Urinary bladder (tissue), 4 donors: Measurements from ENCODE around the gene ISOC1. TPM values are rescaled to one million over a fixed set of nuclear protein-coding genes. Genes with fewer than 3 reads are reported as not detected.

Experiments
- DNase-seq: peaks from one replicate; pipeline ENCODE4 v3.0.0-alpha.2; 2015; ENCODE audit errors: extremely low spot score
- H3K27ac ChIP-seq: one replicate; pipeline ENCODE4 v1.5.1; 2013; ENCODE audit warnings: low read depth, mild to moderate bottlenecking, moderate library complexity
- H3K36me3 ChIP-seq: one replicate; pipeline ENCODE4 v1.6.1; 2013; ENCODE audit warnings: mild to moderate bottlenecking, moderate library complexity; ENCODE audit not compliant: insufficient read depth
- H3K4me1 ChIP-seq: one replicate; pipeline ENCODE4 v1.6.1; 2013; ENCODE audit warnings: mild to moderate bottlenecking, moderate library complexity; ENCODE audit not compliant: insufficient read depth
- H3K4me3 ChIP-seq: one replicate; pipeline ENCODE4 v1.5.1; 2013; ENCODE audit warnings: low read depth, low read length
- WGBS: extraction: QIAGEN DNeasy Blood & Tissue Kit; methylation state at CpG from one replicate; pipeline ENCODE4 v1.1.7; 2013; 5-methylcytosine and 5-hydroxymethylcytosine counted together
- polyA plus RNA-seq: library from polyadenylated mRNA; stranded (reverse); fragments of 200-250 nt; gene quantifications from one replicate; pipeline ENCODE4 v1.2.3, GENCODE V29; 2013
- small RNA-seq: library from RNA; depleted of rRNA; stranded (forward); fragments of <200 nt; gene quantifications from one replicate; pipeline ENCODE3, GENCODE V24; 2014
- total RNA-seq: library from RNA; depleted of rRNA; stranded (reverse); fragments of >200 nt; gene quantifications from one replicate; pipeline ENCODE4 v1.2.3, GENCODE V29; 2014
- donor health status: healthy with polysubstance abuse.
- donor health status: healthy.

Gene ISOC1
- total and polyA plus RNA-seq, 2 donors, result 25.0 to 51.6 TPM

DNA sequence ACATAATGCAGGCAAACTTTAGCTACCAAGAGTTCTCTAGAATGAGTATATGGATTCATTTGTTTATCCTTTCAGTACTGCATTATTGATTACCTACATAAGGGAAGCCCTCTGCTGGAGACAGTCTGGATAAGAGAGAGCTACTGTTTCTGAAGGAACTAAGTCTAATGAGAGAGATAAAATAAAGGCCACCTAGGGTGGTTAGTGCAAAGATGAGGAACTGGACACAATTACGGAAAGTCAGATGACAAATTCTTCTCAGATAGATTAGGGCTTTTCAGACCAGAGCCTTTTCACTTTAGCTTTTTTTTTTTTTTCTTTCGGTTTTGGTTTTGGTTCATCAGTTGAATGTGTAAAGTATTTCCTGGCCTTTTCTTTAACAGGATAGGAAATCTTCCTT lies 31.3 kb downstream of the ISOC1 start:
- 73% methylated on average over 2 of the region's 2 CpGs for WGBS
- no peak overlapping the region for H3K4me3 ChIP-seq
- H3K27ac ChIP-seq, result no peak overlapping the region

GRCh38 chr5:129133553-129133952 lies 39.0 kb downstream of the ISOC1 start:
- no peak for DNase-seq
- Histone ChIP-seq H3K4me3 (no peak overlapping the region), H3K36me3 (no peaks in the 10 kb centered on the region), H3K4me1 (no peaks in the 10 kb centered on the region), H3K27ac (no peak overlapping the region)
- WGBS, result 75% methylated on average over 1 of the region's 1 CpG

More for the DNA sequence above, 31.3 kb downstream of the ISOC1 start:
- no peak for DNase-seq
- no peaks in the 10 kb centered on the region for H3K36me3 ChIP-seq
- H3K4me1 ChIP-seq, result no peaks in the 10 kb centered on the region

- H3K4me1 ChIP-seq, result no peaks in the 10 kb centered on the region
- no peak overlapping the region for H3K4me3 ChIP-seq
- H3K36me3 ChIP-seq, result no peaks in the 10 kb centered on the region
- DNase-seq, result no peak
- H3K27ac ChIP-seq, result no peak overlapping the region
Observed at GRCh38 chr5:129135633-129136032, 41.1 kb downstream of the ISOC1 start.

GRCh38 chr5:129137637-129138036 lies 43.1 kb downstream of the ISOC1 start:
- Histone ChIP-seq H3K27ac (no peak overlapping the region), H3K36me3 (no peaks in the 10 kb centered on the region), H3K4me3 (no peak overlapping the region), H3K4me1 (no peaks in the 10 kb centered on the region)
- DNase-seq, result no peak

GRCh38 chr5:129141078-129141477 lies 46.5 kb downstream of the ISOC1 start:
- H3K36me3 ChIP-seq, result no peaks in the 10 kb centered on the region
- 82% methylated on average over 4 of the region's 4 CpGs for WGBS
- no peak for DNase-seq
- H3K4me3 ChIP-seq, result no peak overlapping the region
- H3K27ac ChIP-seq, result no peak overlapping the region
- H3K4me1 ChIP-seq, result no peaks in the 10 kb centered on the region

GRCh38 chr5:129141696-129142095 lies 47.1 kb downstream of the ISOC1 start:
- Histone ChIP-seq H3K27ac (no peak overlapping the region), H3K36me3 (no peaks in the 10 kb centered on the region), H3K4me1 (no peaks in the 10 kb centered on the region), H3K4me3 (no peak overlapping the region)
- no peak for DNase-seq
- 21% methylated on average over 2 of the region's 2 CpGs for WGBS

GRCh38 chr5:129155876-129156275 lies 61.3 kb downstream of the ISOC1 start:
- Histone ChIP-seq H3K27ac (no peak overlapping the region), H3K36me3 (no peaks in the 10 kb centered on the region), H3K4me1 (no peaks in the 10 kb centered on the region), H3K4me3 (no peak overlapping the region)
- DNase-seq, result no peak
- 92% methylated on average over 3 of the region's 3 CpGs for WGBS

DNA sequence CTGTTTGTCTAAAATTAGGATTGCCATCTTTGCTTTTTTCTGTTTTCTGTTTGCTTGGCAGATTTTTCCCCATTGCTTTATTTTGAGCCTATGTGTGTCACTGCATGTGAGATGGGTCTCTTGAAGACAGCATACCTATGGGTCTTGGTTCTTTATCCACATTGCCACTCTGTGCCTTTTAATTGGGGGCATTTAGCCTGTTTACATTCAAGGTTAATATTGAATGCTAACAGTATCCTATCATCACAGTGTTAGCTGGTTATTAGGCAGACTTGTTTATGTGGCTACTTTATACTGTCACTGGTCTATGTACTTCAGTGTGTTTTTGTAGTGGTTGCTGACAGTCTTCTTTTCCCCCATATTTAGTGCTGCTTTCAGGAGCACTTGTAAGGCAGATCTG lies 67.3 kb downstream of the ISOC1 start:
- H3K4me1 ChIP-seq, result no peaks in the 10 kb centered on the region
- DNase-seq, result no peak
- H3K36me3 ChIP-seq, result no peaks in the 10 kb centered on the region

More for the DNA sequence above, 67.3 kb downstream of the ISOC1 start:
- no peak overlapping the region for H3K27ac ChIP-seq
- no peak overlapping the region for H3K4me3 ChIP-seq

Small RNAs within 50 kb of the gene (small RNA-seq; reads per million reads assigned to genes)
- gene MIR4633, result not detected

Other genes with a start within 250 kb of the ISOC1 start
- gene SLC27A6, start 129.3 kb upstream of the ISOC1 start, total RNA-seq, result 8.8 TPM
- 3.9 TPM for gene SLC27A6, start 129.3 kb upstream of the ISOC1 start, polyA plus RNA-seq